K562 (cell line): ENCODE results near the gene TRIM38. TPM values are rescaled to one million over a fixed set of nuclear protein-coding genes. Genes with fewer than 3 reads are reported as not detected.
A peak's percentile ranks its signal among the peaks of the same experiment; 100 is the strongest.

Experiments used
- BCOR ChIP-seq: fragments of 450-650 bp; IDR thresholded peaks from 2 replicates; pipeline ENCODE4 v1.6.1; 2016
- BRD4 ChIP-seq: fragments of 200-600 bp; sonication (generic); IDR thresholded peaks from 2 replicates; pipeline ENCODE4 v1.6.1; 2017; ENCODE audit warnings: inconsistent platforms
- CBFA2T3 ChIP-seq: fragments of 450-650 bp; IDR thresholded peaks from 2 replicates; pipeline ENCODE4 v1.6.1; 2017
- FOXA1 ChIP-seq: fragments of 450-650 bp; IDR thresholded peaks from 2 replicates; pipeline ENCODE4 v1.6.1; 2016; ENCODE audit warnings: mild to moderate bottlenecking, borderline replicate concordance
- HDAC2 ChIP-seq: fragments of 450-650 bp; IDR thresholded peaks from 2 replicates; pipeline ENCODE4 v1.6.1; 2016; ENCODE audit warnings: mild to moderate bottlenecking
- L3MBTL2 ChIP-seq: fragments of 450-650 bp; IDR thresholded peaks from 2 replicates; pipeline ENCODE4 v1.6.1; 2016; ENCODE audit warnings: mild to moderate bottlenecking, moderate library complexity
- MXD1 ChIP-seq: fragments of 250-450 bp; sonication (Bioruptor Pico); IDR thresholded peaks from 2 replicates; pipeline ENCODE4 v1.8.0; 2021; ENCODE audit warnings: borderline replicate concordance, mild to moderate bottlenecking, moderate library complexity; ENCODE audit not compliant: poor library complexity, severe bottlenecking
- NEUROD1 ChIP-seq: fragments of 150-350 bp; IDR thresholded peaks from 2 replicates; pipeline ENCODE4 v1.6.1; 2014; ENCODE audit warnings: borderline replicate concordance, low read length, low read depth; ENCODE audit not compliant: partially characterized antibody
- SAFB ChIP-seq: fragments of 200-400 bp; formaldehyde crosslinking; IDR thresholded peaks from 2 replicates; pipeline ENCODE4 v1.6.1; 2017; ENCODE audit warnings: low read depth, low read length, borderline replicate concordance
- SRSF9 ChIP-seq: fragments of 200-400 bp; formaldehyde crosslinking; IDR thresholded peaks from 2 replicates; pipeline ENCODE4 v1.6.1; 2017; ENCODE audit warnings: low read depth, low read length, borderline replicate concordance
- TEAD1 ChIP-seq, 2 experiments: fragments of 450-650 bp in 1 of 2; sonication (generic) in 1 of 2; formaldehyde crosslinking; IDR thresholded peaks; 2 replicates each; pipeline versions ENCODE4 v1.4.0 to v1.8.0; 2020 to 2022; ENCODE audit warnings: mild to moderate bottlenecking in 2 of 2, missing genetic modification reagents in 1 of 2
- TRIM28 ChIP-seq: fragments of 450-650 bp; IDR thresholded peaks from 2 replicates; pipeline ENCODE4 v1.6.1; 2017
- ZBTB1 ChIP-seq: sonication (generic); formaldehyde crosslinking; IDR thresholded peaks from 2 replicates; pipeline ENCODE4 v1.8.1; 2023; ENCODE audit warnings: missing genetic modification reagents, low read depth, mild to moderate bottlenecking, borderline replicate concordance
- ZBTB43 ChIP-seq: sonication (generic); formaldehyde crosslinking; IDR thresholded peaks from 2 replicates; pipeline ENCODE4 v1.8.0; 2023; ENCODE audit warnings: mild to moderate bottlenecking, missing genetic modification reagents
- ZC3H8 ChIP-seq: fragments of 450-650 bp; IDR thresholded peaks from 2 replicates; pipeline ENCODE4 v1.6.1; 2017
- ZNF133 ChIP-seq: fragments of 250-450 bp; sonication (Bioruptor Pico); IDR thresholded peaks from 2 replicates; pipeline ENCODE4 v1.4.0; 2020; ENCODE audit warnings: mild to moderate bottlenecking
- ZNF311 ChIP-seq: fragments of 250-450 bp; sonication (Bioruptor Pico); IDR thresholded peaks from 2 replicates; pipeline ENCODE4 v1.4.0; 2020; ENCODE audit warnings: mild to moderate bottlenecking, moderate library complexity
- ZNF695 ChIP-seq: fragments of 450-650 bp; formaldehyde crosslinking; IDR thresholded peaks from 2 replicates; pipeline ENCODE4 v1.4.0; 2020; ENCODE audit warnings: mild to moderate bottlenecking, moderate library complexity
- polyA plus RNA-seq, 8 experiments: library from polyadenylated mRNA; depleted of rRNA in 4 of 8; stranded (reverse) in 5 of 8; unstranded in 3 of 8; fragments of >200 nt; fragmentation: Nextera tagmentation in 2 of 8; fragmentation: Illumina TruSeq in 1 of 8; extraction: Ambion mirVana in 2 of 8; extraction: Trizol in 1 of 8; gene quantifications; 2 replicates each; pipeline versions ENCODE4 v1.2.1 to v1.2.3, GENCODE V29; 2011 to 2014; ENCODE audit warnings: inconsistent platforms in 1 of 8, missing spikeins in 1 of 8
- total RNA-seq, 7 experiments: library from RNA; depleted of rRNA in 6 of 7; stranded (reverse); fragments of >200 nt in 6 of 7; fragmentation: Illumina TruSeq in 2 of 7; extraction: Trizol in 2 of 7; gene quantifications; 2 replicates each; pipeline versions ENCODE4 v1.2.1 to v1.2.3, GENCODE V29; 2011 to 2021; ENCODE audit warnings: low replicate concordance in 1 of 7
- TF ChIP-seq, protein P1 (sequence below): fragments of 450-650 bp; IDR thresholded peaks from 2 replicates; pipeline ENCODE4 v1.6.1; 2018; ENCODE audit not compliant: partially characterized antibody
- TF ChIP-seq, protein P2 (sequence below): fragments of 250-450 bp; sonication (Bioruptor Pico); IDR thresholded peaks from 2 replicates; pipeline ENCODE4 v1.4.0; 2020
- TF ChIP-seq, protein P3 (sequence below), 2 experiments: fragments of 450-650 bp; conservative IDR thresholded peaks; 2 replicates each; pipeline ENCODE4 v1.6.1; 2017; ENCODE audit warnings: mild to moderate bottlenecking in 2 of 2, moderate library complexity in 2 of 2

Gene TRIM38
- total and polyA plus RNA-seq, 9 of the 15 experiments (the other 6 are each of a cell fraction or from before 2014, with no cell fraction given), result 1.7 to 6.7 (median 6.3) TPM

DNA sequence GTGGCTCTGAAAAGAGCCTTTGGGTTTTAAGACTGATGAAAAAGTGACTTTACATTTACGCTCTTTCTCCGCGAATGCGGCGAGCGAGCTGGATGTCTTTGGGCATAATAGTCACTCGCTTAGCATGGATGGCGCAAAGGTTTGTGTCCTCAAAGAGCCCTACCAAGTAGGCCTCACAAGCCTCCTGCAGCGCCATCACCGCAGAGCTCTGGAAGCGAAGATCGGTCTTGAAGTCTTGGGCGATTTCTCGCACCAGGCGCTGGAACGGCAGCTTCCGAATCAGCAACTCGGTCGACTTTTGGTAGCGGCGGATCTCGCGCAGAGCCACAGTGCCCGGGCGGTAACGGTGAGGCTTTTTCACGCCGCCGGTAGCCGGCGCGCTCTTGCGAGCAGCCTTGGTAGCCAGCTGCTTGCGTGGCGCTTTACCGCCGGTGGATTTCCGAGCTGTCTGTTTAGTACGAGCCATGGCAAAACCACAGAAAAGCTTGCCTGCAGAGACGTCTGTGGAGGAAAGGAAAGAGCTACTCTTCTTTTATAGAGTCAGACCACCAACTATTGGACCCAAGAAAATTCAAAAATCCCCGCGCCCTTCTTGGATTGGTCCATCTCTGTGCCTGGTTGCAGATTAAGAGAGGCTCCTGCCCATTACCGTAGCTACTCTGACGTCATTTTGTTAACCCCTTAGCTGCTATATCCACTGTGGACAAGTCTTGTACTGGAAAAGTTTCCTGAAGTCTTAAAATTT, 69.2 kb downstream of the TRIM38 start (continued):
- TF ChIP-seq, protein P1, sequence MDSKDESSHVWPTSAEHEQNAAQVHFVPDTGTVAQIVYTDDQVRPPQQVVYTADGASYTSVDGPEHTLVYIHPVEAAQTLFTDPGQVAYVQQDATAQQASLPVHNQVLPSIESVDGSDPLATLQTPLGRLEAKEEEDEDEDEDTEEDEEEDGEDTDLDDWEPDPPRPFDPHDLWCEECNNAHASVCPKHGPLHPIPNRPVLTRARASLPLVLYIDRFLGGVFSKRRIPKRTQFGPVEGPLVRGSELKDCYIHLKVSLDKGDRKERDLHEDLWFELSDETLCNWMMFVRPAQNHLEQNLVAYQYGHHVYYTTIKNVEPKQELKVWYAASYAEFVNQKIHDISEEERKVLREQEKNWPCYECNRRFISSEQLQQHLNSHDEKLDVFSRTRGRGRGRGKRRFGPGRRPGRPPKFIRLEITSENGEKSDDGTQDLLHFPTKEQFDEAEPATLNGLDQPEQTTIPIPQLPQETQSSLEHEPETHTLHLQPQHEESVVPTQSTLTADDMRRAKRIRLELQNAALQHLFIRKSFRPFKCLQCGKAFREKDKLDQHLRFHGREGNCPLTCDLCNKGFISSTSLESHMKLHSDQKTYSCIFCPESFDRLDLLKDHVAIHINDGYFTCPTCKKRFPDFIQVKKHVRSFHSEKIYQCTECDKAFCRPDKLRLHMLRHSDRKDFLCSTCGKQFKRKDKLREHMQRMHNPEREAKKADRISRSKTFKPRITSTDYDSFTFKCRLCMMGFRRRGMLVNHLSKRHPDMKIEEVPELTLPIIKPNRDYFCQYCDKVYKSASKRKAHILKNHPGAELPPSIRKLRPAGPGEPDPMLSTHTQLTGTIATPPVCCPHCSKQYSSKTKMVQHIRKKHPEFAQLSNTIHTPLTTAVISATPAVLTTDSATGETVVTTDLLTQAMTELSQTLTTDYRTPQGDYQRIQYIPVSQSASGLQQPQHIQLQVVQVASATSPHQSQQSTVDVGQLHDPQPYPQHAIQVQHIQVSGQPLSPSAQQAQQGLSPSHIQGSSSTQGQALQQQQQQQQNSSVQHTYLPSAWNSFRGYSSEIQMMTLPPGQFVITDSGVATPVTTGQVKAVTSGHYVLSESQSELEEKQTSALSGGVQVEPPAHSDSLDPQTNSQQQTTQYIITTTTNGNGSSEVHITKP, result peak; percentile 57
- peak; percentile 66; the same call in 1 of the 2 replicates for TF ChIP-seq ZNF695 (CRISPR knock-in tag)
- peak; percentile 85 for TF ChIP-seq BCOR
- TF ChIP-seq, protein P2, sequence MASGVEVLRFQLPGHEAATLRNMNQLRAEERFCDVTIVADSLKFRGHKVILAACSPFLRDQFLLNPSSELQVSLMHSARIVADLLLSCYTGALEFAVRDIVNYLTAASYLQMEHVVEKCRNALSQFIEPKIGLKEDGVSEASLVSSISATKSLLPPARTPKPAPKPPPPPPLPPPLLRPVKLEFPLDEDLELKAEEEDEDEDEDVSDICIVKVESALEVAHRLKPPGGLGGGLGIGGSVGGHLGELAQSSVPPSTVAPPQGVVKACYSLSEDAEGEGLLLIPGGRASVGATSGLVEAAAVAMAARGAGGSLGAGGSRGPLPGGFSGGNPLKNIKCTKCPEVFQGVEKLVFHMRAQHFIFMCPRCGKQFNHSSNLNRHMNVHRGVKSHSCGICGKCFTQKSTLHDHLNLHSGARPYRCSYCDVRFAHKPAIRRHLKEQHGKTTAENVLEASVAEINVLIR (CRISPR knock-in tag), result peak; percentile 80
- peak; percentile 95 for TF ChIP-seq ZBTB1
- peak; percentile 72; the same call in 1 of the 2 replicates for TF ChIP-seq HDAC2
- no peak for TF ChIP-seq ZNF133 (CRISPR knock-in tag)
- no peak for TF ChIP-seq SRSF9
- TF ChIP-seq FOXA1, result no peak
- 0 out of 2 replicates have a peak, but pooled peaks have one; percentile 19 for TF ChIP-seq ZNF311
- TF ChIP-seq CBFA2T3, result peak; percentile 35; the same call in 1 of the 2 replicates
- peak; percentile 97 for TF ChIP-seq BRD4
- peak in 1 of 2 experiments; percentile 68; a peak in 3 of 4 replicates for TF ChIP-seq TEAD1 (CRISPR knock-in tag; IDR thresholded peaks at IDR 0.05)
- TF ChIP-seq ZBTB43 (CRISPR knock-in tag), result peak; percentile 63; the same call in 1 of the 2 replicates
- TF ChIP-seq MXD1, result no peak
- peak; percentile 94 for TF ChIP-seq SAFB
- TF ChIP-seq L3MBTL2, result peak; percentile 58
- peak; percentile 27 for TF ChIP-seq TRIM28
- peak; percentile 86 for TF ChIP-seq NEUROD1
- TF ChIP-seq, protein P3, sequence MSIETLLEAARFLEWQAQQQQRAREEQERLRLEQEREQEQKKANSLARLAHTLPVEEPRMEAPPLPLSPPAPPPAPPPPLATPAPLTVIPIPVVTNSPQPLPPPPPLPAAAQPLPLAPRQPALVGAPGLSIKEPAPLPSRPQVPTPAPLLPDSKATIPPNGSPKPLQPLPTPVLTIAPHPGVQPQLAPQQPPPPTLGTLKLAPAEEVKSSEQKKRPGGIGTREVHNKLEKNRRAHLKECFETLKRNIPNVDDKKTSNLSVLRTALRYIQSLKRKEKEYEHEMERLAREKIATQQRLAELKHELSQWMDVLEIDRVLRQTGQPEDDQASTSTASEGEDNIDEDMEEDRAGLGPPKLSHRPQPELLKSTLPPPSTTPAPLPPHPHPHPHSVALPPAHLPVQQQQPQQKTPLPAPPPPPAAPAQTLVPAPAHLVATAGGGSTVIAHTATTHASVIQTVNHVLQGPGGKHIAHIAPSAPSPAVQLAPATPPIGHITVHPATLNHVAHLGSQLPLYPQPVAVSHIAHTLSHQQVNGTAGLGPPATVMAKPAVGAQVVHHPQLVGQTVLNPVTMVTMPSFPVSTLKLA (conservative IDR thresholded peaks at IDR 0.05), result peak; percentile 60 to 80
- peak; percentile 90 for TF ChIP-seq ZC3H8
